ENCODE results near the gene SCRN3. TPM values are rescaled to one million over a fixed set of nuclear protein-coding genes. Genes with fewer than 3 reads are reported as not detected.

The SCRN3 gene
- polyA plus RNA-seq, 1 of the 3 experiments (the other 2 are of a cell fraction): 14.7 TPM

GRCh38 chr2:174438146-174438886 is 42.8 kb downstream of the SCRN3 start:
- Histone ChIP-seq H3K36me3 (replicated peaks in 1 of 2; ENCODE audit: control insufficient read depth in 1 of 2, insufficient read depth in 2 of 2, low read length in 1 of 2) (peaks cover 2 to 6% of the 10 kb centered on the region in 2 experiments), H4K20me1 (ENCODE audit: insufficient read depth) (no peaks in the 10 kb centered on the region), H3K4me1 (ENCODE audit: control insufficient read depth in 1 of 2, insufficient read depth in 2 of 2, low read depth in 1 of 2, low read length in 1 of 2) (peaks cover 0 to 13% of the 10 kb centered on the region in 2 experiments; a peak in 3 of 4 replicates), H3K27me3 (ENCODE audit: insufficient read depth) (no peaks in the 10 kb centered on the region), H2AFZ (ENCODE audit: low read depth) (no peak overlapping the region), H3K9ac (no peak overlapping the region), H3K4me3 (ENCODE audit: low read depth in 2 of 2, low read length in 1 of 2) (no peak overlapping the region), H3K27ac (ENCODE audit: low read depth in 2 of 2, low read length in 1 of 2) (no peak overlapping the region), H3K9me3 (no peaks in the 10 kb centered on the region), H3K79me2 (ENCODE audit: insufficient read depth) (no peaks in the 10 kb centered on the region), H3K9me2 (no peaks in the 10 kb centered on the region), H3K4me2 (no peak overlapping the region), H3F3A (replicated peaks; ENCODE audit: insufficient read depth) (peaks cover 8% of the 10 kb centered on the region)
- TF ChIP-seq MEF2A (IDR thresholded peaks at IDR 0.05; ENCODE audit: borderline replicate concordance, low read depth) (no peak), FOSL2 (IDR thresholded peaks at IDR 0.05; ENCODE audit: borderline replicate concordance, low read depth) (no peak), REST (IDR thresholded peaks at IDR 0.05; ENCODE audit: low read depth, low read length) (no peak), RFX5 (IDR thresholded peaks at IDR 0.05; ENCODE audit: low read length) (no peak), FOXM1 (IDR thresholded peaks at IDR 0.05; ENCODE audit: low read depth) (no peak), PBX3 (IDR thresholded peaks at IDR 0.05) (no peak), FOXJ3 (CRISPR knock-in tag; IDR thresholded peaks at IDR 0.05) (no peak), EZH2phosphoT487 (IDR thresholded peaks at IDR 0.05; ENCODE audit: borderline replicate concordance, low read depth) (no peak), POLR2AphosphoS5 (IDR thresholded peaks at IDR 0.05; ENCODE audit: low read depth, low read length) (no peak), IRF3 (IDR thresholded peaks at IDR 0.05; ENCODE audit: low read depth, low read length) (no peak), MXI1 (IDR thresholded peaks at IDR 0.05; ENCODE audit: low read depth, low read length) (no peak), RXRA (IDR thresholded peaks at IDR 0.05; ENCODE audit: borderline replicate concordance, low read depth) (no peak), CHD2 (IDR thresholded peaks at IDR 0.05; ENCODE audit: low read length, partially characterized antibody) (no peak), GATA2 (CRISPR knock-in tag; IDR thresholded peaks at IDR 0.05) (no peak)
- ChIA-PET POLR2A (no interaction called here), CTCF (interaction anchor here (2.9 kb wide), 1 partner anchor 25 kb away, joined by 9 read pairs; no protein-coding TSS in a partner anchor)
- 93% methylated on average over 13 of the region's 13 CpGs for WGBS (ENCODE audit: low lambda C conversion rate)
- no peak for DNase-seq

Data from SK-N-SH (cell line).